Myocyte (in vitro differentiated cells): Measurements from ENCODE around the gene LST1. TPM values are rescaled to one million over a fixed set of nuclear protein-coding genes. Genes with fewer than 3 reads are reported as not detected.

Source experiments
- microRNA-seq: library from miRNA; unstranded; fragments of <30 nt; microRNA quantifications from one replicate; pipeline ENCODE4, GENCODE V29; 2016
- total RNA-seq: library from RNA; depleted of rRNA; stranded (reverse); fragments of >200 nt; gene quantifications from 2 replicates; pipeline ENCODE4 v1.2.3, GENCODE V29; 2014

The LST1 gene
- total RNA-seq, 1 donor from 2014 or later: not detected

Small RNA genes lying within 50 kb of the gene (microRNA-seq; reads per million reads assigned to microRNA genes)
- not detected for gene MIR6832

Other genes with a start within 250 kb of the LST1 start
- 137 and 270 TPM in 2 replicates for gene HLA-B, start 229.1 kb upstream of the LST1 start, total RNA-seq
- gene MICA, start 182.7 kb upstream of the LST1 start, total RNA-seq: 32.5 and 55.9 TPM in 2 replicates
- gene MICB, start 88.1 kb upstream of the LST1 start, total RNA-seq: 2.1 and 2.9 TPM in 2 replicates
- not detected in 2 replicates for gene MCCD1, start 57.3 kb upstream of the LST1 start, total RNA-seq
- 290 and 382 TPM in 2 replicates for gene DDX39B, start 44.3 kb upstream of the LST1 start, total RNA-seq
- 4.8 and 8.5 TPM in 2 replicates for gene ATP6V1G2, start 39.7 kb upstream of the LST1 start, total RNA-seq
- 26.1 and 28.3 TPM in 2 replicates for gene NFKBIL1, start 38.7 kb upstream of the LST1 start, total RNA-seq
- not detected in 2 replicates for gene LTA, start 14.0 kb upstream of the LST1 start, total RNA-seq
- gene TNF, start 10.7 kb upstream of the LST1 start, total RNA-seq: not detected in 2 replicates
- 0.40 TPM in 1 of 2 replicates, not detected in the other for gene LTB, start 3.9 kb upstream of the LST1 start, total RNA-seq
- not detected in 2 replicates for gene NCR3, start 6.7 kb downstream of the LST1 start, total RNA-seq
- gene AIF1, start 29.0 kb downstream of the LST1 start, total RNA-seq: not detected in 2 replicates
- gene PRRC2A, start 34.4 kb downstream of the LST1 start, total RNA-seq: 77.2 and 85.9 TPM in 2 replicates
- 271 and 307 TPM in 2 replicates for gene BAG6, start 66.4 kb downstream of the LST1 start, total RNA-seq
- 2.9 and 4.2 TPM in 2 replicates for gene APOM, start 69.6 kb downstream of the LST1 start, total RNA-seq
- gene C6orf47, start 74.5 kb downstream of the LST1 start, total RNA-seq: 20.6 and 24.0 TPM in 2 replicates
- 8.6 and 12.9 TPM in 2 replicates for gene GPANK1, start 78.7 kb downstream of the LST1 start, total RNA-seq
- gene CSNK2B, start 79.8 kb downstream of the LST1 start, total RNA-seq: 211 and 248 TPM in 2 replicates
- gene LY6G5B, start 83.7 kb downstream of the LST1 start, total RNA-seq: 2.9 and 4.0 TPM in 2 replicates
- gene LY6G5C, start 94.8 kb downstream of the LST1 start, total RNA-seq: 2.7 and 3.4 TPM in 2 replicates
- 58.9 and 66.0 TPM in 2 replicates for gene ABHD16A, start 117.0 kb downstream of the LST1 start, total RNA-seq
- not detected in 2 replicates for gene LY6G6F, start 120.6 kb downstream of the LST1 start, total RNA-seq
- gene LY6G6D, start 129.1 kb downstream of the LST1 start, total RNA-seq: not detected in 2 replicates
- not detected in 2 replicates for gene LY6G6C, start 135.5 kb downstream of the LST1 start, total RNA-seq
- not detected in 2 replicates for gene MPIG6B, start 137.1 kb downstream of the LST1 start, total RNA-seq
- gene DDAH2, start 143.0 kb downstream of the LST1 start, total RNA-seq: 120 and 142 TPM in 2 replicates
- 257 and 425 TPM in 2 replicates for gene CLIC1, start 150.3 kb downstream of the LST1 start, total RNA-seq
- gene MSH5, start 153.7 kb downstream of the LST1 start, total RNA-seq: 7.4 and 8.4 TPM in 2 replicates
- 0.94 TPM in 1 of 2 replicates, not detected in the other for gene SAPCD1, start 176.4 kb downstream of the LST1 start, total RNA-seq
- gene VWA7, start 191.1 kb downstream of the LST1 start, total RNA-seq: 1.3 TPM in 1 of 2 replicates, not detected in the other
- 56.4 and 62.2 TPM in 2 replicates for gene VARS1, start 209.5 kb downstream of the LST1 start, total RNA-seq
- gene LSM2, start 220.7 kb downstream of the LST1 start, total RNA-seq: 28.7 and 38.8 TPM in 2 replicates
- 2.6 and 3.6 TPM in 2 replicates for gene HSPA1L, start 229.0 kb downstream of the LST1 start, total RNA-seq
- gene HSPA1A, start 229.3 kb downstream of the LST1 start, total RNA-seq: 109 and 131 TPM in 2 replicates
- 86.3 and 98.7 TPM in 2 replicates for gene HSPA1B, start 241.5 kb downstream of the LST1 start, total RNA-seq